Spleen (tissue), 7 donors: ENCODE data around the gene TOMM6.

Experiments used
- POLR2AphosphoS5 ChIP-seq, 3 donors: sonication (generic); formaldehyde crosslinking; IDR thresholded peaks; one replicate each; pipeline ENCODE4 v1.5.1; 2017; ENCODE audit warnings: antibody characterized with exemption in 3 of 3
- TF ChIP-seq, protein P1 (sequence below), 11 experiments: fragments of 200-600 bp in 7 of 11; fragments of 450-650 bp in 4 of 11; sonication (generic) in 4 of 11; IDR thresholded peaks in 8 of 11; conservative IDR thresholded peaks in 3 of 11; 1 replicate in 7 of 11; 2 replicates in 4 of 11; pipeline versions ENCODE4 v1.4.0 to v1.8.0; 2016 to 2021; ENCODE audit warnings: antibody characterized with exemption in 11 of 11, inconsistent platforms in 4 of 11, mild to moderate bottlenecking in 1 of 11
- donor health status: DM: no; HTN: no; CAD: no; lungs with moderate emphysema.
- donor health status: DM: no; HTN: no; CAD: no.
- donor health status: DM: no; HTN: no; CAD: no.

DNA sequence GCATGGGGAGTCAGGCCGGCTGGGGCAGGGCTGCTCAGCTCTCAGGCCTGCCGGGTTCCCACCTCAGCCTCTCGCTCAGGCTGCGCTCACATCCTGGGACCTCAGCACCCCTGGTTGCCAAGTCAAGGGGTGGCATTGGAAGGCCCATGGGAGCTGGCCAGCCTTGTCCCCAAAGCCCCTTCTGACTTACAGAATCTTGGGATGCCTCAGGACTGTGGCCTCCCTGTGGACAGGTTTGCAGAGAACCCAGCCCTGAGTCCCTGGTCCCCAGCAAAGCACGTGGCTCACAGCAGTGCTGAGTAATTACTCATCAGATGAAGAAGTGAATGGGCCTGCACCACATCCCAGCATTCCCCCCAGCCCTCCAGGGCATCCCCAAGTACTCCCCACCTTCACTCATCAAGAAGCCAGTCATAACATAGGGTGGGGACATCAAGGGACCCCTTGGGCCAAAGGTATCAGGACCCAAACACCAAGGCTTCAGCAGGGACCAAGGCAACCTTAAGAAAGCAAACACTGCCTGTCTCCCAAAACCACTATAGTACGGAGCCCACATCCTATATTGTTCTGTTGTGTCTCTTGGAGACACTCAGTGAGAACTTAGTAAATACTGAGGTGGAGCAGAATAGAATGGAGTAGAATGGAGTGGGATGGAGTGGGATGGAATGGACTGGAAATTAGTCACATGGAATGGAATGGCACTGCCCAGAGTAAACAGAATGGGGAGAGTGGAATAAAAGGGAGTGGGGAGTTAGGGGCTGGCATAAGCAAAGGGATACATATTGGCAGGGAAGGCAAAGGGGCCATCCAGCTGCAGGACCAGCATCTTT, 43.9 kb upstream of the TOMM6 start:
- TF ChIP-seq, protein P1, sequence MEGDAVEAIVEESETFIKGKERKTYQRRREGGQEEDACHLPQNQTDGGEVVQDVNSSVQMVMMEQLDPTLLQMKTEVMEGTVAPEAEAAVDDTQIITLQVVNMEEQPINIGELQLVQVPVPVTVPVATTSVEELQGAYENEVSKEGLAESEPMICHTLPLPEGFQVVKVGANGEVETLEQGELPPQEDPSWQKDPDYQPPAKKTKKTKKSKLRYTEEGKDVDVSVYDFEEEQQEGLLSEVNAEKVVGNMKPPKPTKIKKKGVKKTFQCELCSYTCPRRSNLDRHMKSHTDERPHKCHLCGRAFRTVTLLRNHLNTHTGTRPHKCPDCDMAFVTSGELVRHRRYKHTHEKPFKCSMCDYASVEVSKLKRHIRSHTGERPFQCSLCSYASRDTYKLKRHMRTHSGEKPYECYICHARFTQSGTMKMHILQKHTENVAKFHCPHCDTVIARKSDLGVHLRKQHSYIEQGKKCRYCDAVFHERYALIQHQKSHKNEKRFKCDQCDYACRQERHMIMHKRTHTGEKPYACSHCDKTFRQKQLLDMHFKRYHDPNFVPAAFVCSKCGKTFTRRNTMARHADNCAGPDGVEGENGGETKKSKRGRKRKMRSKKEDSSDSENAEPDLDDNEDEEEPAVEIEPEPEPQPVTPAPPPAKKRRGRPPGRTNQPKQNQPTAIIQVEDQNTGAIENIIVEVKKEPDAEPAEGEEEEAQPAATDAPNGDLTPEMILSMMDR (IDR thresholded peaks at IDR 0.05 in 8 of 11, conservative IDR thresholded peaks at IDR 0.05 in 3 of 11), result no peak
- no peak for TF ChIP-seq POLR2AphosphoS5 (IDR thresholded peaks at IDR 0.05)
